Peyer's patch (tissue), 4 donors: ENCODE measurements around the gene NTNG1. TPM values are rescaled to one million over a fixed set of nuclear protein-coding genes. Genes with fewer than 3 reads are reported as not detected.

Experiments used
- DNase-seq, 3 donors: peaks; one replicate each; pipeline ENCODE4 v3.0.0-alpha.2; 2017 to 2019
- H3K27ac ChIP-seq, 4 donors: fragments of 200-600 bp; sonication (generic); one replicate each; pipeline ENCODE4 v1.5.1; 2016 to 2019
- H3K27me3 ChIP-seq, 2 donors: fragments of 200-600 bp; sonication (generic); one replicate each; pipeline ENCODE4 v1.5.1; 2019
- H3K36me3 ChIP-seq, 3 donors: fragments of 200-600 bp; sonication (generic); one replicate each; pipeline ENCODE4 v1.5.1; 2016 to 2019
- H3K4me1 ChIP-seq, 4 donors: fragments of 200-600 bp; sonication (generic); one replicate each; pipeline ENCODE4 v1.5.1; 2016 to 2019
- H3K4me3 ChIP-seq, 4 donors: fragments of 200-600 bp; sonication (generic); 1 replicate in 3 of 4; 2 replicates in 1 of 4; pipeline ENCODE4 v1.5.1; 2016 to 2019; ENCODE audit warnings: mild to moderate bottlenecking in 1 of 4
- H3K9me3 ChIP-seq, 4 donors: fragments of 200-600 bp; sonication (generic); one replicate each; pipeline ENCODE4 v1.5.1; 2016 to 2019; ENCODE audit warnings: mild to moderate bottlenecking in 1 of 4
- POLR2A ChIP-seq, 2 donors: fragments of 450-650 bp; IDR thresholded peaks; one replicate each; pipeline ENCODE4 v1.5.1; 2017; ENCODE audit warnings: antibody characterized with exemption in 2 of 2, mild to moderate bottlenecking in 2 of 2, moderate library complexity in 2 of 2
- total RNA-seq, 4 donors: library from RNA; depleted of rRNA; stranded (reverse); fragments of >200 nt; gene quantifications; one replicate each; pipeline ENCODE4 v1.1.0, GENCODE V29; 2016
- TF ChIP-seq, protein P1 (sequence below), 6 experiments: fragments of 450-650 bp in 4 of 6; fragments of 200-600 bp in 2 of 6; sonication (generic) in 1 of 6; IDR thresholded peaks; one replicate each; pipeline ENCODE4 v1.5.1; 2017 to 2019; ENCODE audit warnings: antibody characterized with exemption in 6 of 6, mild to moderate bottlenecking in 3 of 6, moderate library complexity in 1 of 6

NTNG1 gene
- total RNA-seq, 4 donors from 2014 or later = 17.3 TPM; not detected in 3

DNA sequence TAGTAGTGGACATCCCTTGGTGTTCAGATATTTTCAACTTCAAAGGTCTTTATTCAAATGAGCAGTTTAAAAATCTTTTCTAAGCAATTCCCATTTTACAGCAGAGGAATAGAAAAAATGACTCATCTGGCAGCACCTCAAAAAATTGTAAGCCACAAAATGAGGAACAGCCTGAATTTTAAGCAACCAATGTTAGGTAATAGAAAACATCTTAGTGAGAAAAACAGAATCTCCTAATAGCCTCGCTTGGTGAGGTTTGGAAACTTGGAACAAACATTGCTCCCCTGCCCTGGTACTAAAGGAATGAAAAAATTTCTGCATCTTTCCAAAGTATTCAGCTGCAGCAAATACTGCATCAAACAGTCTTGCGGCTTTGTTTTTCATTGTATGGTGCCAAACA is 264.4 kb downstream of the NTNG1 start:
- H3K4me1 ChIP-seq = no peaks in the 10 kb centered on the region
- H3K27me3 ChIP-seq = no peaks in the 10 kb centered on the region
- no peak overlapping the region for H3K4me3 ChIP-seq
- H3K36me3 ChIP-seq = no peaks in the 10 kb centered on the region
- no peak for DNase-seq
- TF ChIP-seq POLR2A (IDR thresholded peaks at IDR 0.05) = no peak
- TF ChIP-seq, protein P1, sequence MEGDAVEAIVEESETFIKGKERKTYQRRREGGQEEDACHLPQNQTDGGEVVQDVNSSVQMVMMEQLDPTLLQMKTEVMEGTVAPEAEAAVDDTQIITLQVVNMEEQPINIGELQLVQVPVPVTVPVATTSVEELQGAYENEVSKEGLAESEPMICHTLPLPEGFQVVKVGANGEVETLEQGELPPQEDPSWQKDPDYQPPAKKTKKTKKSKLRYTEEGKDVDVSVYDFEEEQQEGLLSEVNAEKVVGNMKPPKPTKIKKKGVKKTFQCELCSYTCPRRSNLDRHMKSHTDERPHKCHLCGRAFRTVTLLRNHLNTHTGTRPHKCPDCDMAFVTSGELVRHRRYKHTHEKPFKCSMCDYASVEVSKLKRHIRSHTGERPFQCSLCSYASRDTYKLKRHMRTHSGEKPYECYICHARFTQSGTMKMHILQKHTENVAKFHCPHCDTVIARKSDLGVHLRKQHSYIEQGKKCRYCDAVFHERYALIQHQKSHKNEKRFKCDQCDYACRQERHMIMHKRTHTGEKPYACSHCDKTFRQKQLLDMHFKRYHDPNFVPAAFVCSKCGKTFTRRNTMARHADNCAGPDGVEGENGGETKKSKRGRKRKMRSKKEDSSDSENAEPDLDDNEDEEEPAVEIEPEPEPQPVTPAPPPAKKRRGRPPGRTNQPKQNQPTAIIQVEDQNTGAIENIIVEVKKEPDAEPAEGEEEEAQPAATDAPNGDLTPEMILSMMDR (IDR thresholded peaks at IDR 0.05) = no peak
- no peak overlapping the region for H3K27ac ChIP-seq
- H3K9me3 ChIP-seq = no peaks in the 10 kb centered on the region

DNA sequence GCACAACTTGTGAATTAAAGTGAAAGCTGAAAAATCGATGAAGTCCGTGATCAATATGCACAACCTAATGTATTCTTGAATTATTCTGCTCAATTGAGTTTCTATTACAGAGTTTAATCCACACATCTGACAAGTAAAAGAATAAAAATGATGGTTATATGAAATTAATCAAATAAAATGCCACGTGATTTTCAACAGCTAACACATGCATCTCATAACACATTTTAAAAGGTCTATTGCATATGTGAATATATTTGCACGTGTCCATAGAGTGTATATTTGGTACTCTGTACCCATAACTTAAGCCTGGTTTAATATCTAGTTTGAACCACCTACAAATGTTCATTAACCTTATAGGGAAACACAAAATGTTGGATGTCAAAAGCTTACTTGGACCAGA is 266.2 kb downstream of the NTNG1 start:
- TF ChIP-seq POLR2A (IDR thresholded peaks at IDR 0.05) = no peak
- TF ChIP-seq, protein P1 (IDR thresholded peaks at IDR 0.05) = no peak
- no peaks in the 10 kb centered on the region for H3K27me3 ChIP-seq
- H3K4me1 ChIP-seq = no peaks in the 10 kb centered on the region
- no peak overlapping the region for H3K27ac ChIP-seq
- no peak for DNase-seq
- no peaks in the 10 kb centered on the region for H3K36me3 ChIP-seq
- H3K9me3 ChIP-seq = no peaks in the 10 kb centered on the region
- no peak overlapping the region for H3K4me3 ChIP-seq

DNA sequence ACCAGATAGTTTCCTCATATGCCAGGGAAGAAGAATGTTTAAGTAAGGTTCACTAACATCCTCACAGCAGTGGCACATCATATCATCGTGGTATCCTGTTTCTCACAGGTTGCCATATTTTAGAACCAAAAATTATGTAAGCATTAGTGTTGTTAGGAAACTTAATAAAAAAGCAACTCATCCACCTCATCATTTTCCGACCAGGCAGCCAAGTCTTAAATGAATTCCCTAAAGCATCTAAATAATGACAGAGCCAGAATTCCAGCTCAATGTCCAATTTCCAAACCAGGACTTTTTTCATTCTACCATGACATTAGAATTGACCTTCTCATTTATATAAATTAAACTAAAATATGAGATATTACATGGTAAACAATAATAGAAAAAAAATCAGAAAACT is 272.7 kb downstream of the NTNG1 start:
- no peaks in the 10 kb centered on the region for H3K4me1 ChIP-seq
- no peak overlapping the region for H3K4me3 ChIP-seq
- no peaks in the 10 kb centered on the region for H3K9me3 ChIP-seq
- H3K36me3 ChIP-seq = no peaks in the 10 kb centered on the region
- H3K27ac ChIP-seq = no peak overlapping the region
- DNase-seq = no peak
- no peak for TF ChIP-seq POLR2A (IDR thresholded peaks at IDR 0.05)
- TF ChIP-seq, protein P1 (IDR thresholded peaks at IDR 0.05) = no peak
- no peaks in the 10 kb centered on the region for H3K27me3 ChIP-seq

DNA sequence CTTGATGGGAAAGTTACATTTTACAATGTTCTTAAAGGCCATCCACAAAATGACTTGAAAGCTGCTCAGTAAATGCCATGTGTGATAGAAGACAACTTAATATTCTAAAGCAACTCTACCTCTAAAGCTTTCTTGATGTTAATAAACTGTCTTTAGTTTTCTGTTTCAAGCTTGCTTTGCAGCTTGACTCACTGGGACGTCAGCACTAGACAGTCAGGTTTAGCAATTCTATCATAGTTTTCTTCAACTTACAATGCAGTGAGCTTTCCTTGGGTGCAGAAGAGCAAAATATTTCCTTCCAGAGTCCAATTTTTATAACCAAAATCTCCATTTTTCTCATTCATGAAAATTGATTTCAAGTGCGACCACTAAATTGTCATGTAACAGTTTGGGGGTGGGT is 273.1 kb downstream of the NTNG1 start:
- Histone ChIP-seq H3K4me3 (no peak overlapping the region), H3K27ac (no peak overlapping the region), H3K36me3 (no peaks in the 10 kb centered on the region), H3K27me3 (no peaks in the 10 kb centered on the region), H3K4me1 (no peaks in the 10 kb centered on the region), H3K9me3 (no peaks in the 10 kb centered on the region)
- TF ChIP-seq, protein P1 (IDR thresholded peaks at IDR 0.05) = no peak
- TF ChIP-seq POLR2A (IDR thresholded peaks at IDR 0.05) = no peak
- DNase-seq = no peak

DNA sequence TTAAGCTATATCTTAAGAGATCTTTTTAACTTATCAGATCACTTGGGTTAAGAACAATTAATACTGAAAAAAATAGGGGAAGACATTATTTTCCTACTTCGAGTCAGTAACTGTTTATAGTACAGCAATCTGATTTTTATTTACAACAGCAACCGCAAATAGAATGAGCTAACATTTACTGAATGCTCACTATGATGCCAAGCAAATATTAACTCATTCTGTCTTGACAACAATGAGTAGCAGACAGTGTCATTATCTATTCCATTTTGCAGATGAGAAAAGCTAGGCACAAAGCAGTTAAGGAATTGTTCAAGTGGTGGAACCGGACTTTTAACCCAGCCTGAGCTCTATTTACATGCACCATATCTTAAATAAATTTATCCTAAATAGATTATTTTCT is 273.7 kb downstream of the NTNG1 start:
- H3K36me3 ChIP-seq = no peaks in the 10 kb centered on the region
- no peak for DNase-seq
- no peaks in the 10 kb centered on the region for H3K9me3 ChIP-seq
- H3K27ac ChIP-seq = no peak overlapping the region
- no peak overlapping the region for H3K4me3 ChIP-seq
- no peak for TF ChIP-seq POLR2A (IDR thresholded peaks at IDR 0.05)
- TF ChIP-seq, protein P1 (IDR thresholded peaks at IDR 0.05) = no peak
- no peaks in the 10 kb centered on the region for H3K27me3 ChIP-seq
- H3K4me1 ChIP-seq = no peaks in the 10 kb centered on the region

DNA sequence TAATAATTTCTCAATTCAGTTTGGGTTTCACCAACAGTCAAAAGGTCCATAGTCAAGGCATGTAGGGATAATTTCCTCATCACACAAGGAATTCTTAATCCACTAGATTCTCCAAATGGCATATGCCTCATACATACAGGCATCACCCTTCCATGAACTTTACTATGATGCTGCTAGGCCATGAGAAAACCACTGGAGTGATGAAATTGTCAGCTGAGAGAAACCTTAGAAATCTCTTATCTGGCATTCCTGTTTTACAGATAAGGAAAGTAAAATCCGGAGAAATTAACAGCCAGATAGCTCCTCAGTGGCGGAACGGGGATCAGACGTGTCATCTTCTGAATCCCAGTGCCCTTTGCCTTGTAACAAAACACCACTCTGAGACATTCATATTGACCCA is 274.4 kb downstream of the NTNG1 start:
- no peak overlapping the region for H3K27ac ChIP-seq
- no peaks in the 10 kb centered on the region for H3K36me3 ChIP-seq
- DNase-seq = no peak
- no peaks in the 10 kb centered on the region for H3K27me3 ChIP-seq
- no peak for TF ChIP-seq POLR2A (IDR thresholded peaks at IDR 0.05)
- TF ChIP-seq, protein P1 (IDR thresholded peaks at IDR 0.05) = no peak
- H3K4me3 ChIP-seq = no peak overlapping the region
- no peaks in the 10 kb centered on the region for H3K9me3 ChIP-seq
- H3K4me1 ChIP-seq = no peaks in the 10 kb centered on the region
